ENCODE results near the gene CNTNAP3. TPM values are rescaled to one million over a fixed set of nuclear protein-coding genes. Genes with fewer than 3 reads are reported as not detected.
A peak's percentile ranks its signal among the peaks of the same experiment; 100 is the strongest.
"Not testable (repeated sequence)": the region's sequence is repeated elsewhere in the genome, so short reads cannot be mapped to it uniquely, and the experiment has no call there.

CNTNAP3 gene
- total RNA-seq, 1 experiment from 2014 or later = 9.9 TPM

- H3K27ac Mint-ChIP-seq (ENCODE audit: low read depth, unreplicated experiment); BruUV-seq (replicated peaks); H3K9me3 Mint-ChIP-seq (ENCODE audit: unreplicated experiment); POLR2A ChIA-PET; H3K36me3 Mint-ChIP-seq (ENCODE audit: insufficient read depth, unreplicated experiment); H3K4me3 Mint-ChIP-seq (ENCODE audit: unreplicated experiment); CTCF ChIA-PET; intact Hi-C loops (cut with micrococcal nuclease); H3K27me3 Mint-ChIP-seq (ENCODE audit: insufficient read depth, unreplicated experiment); DNase-seq (ENCODE audit: unreplicated experiment): not testable (repeated sequence)
- peaks cover 10% of the 10 kb centered on the region for H3K4me1 Mint-ChIP-seq (ENCODE audit: insufficient read depth, unreplicated experiment)
Measured at GRCh38 chr9:39082574-39082973, 205.4 kb downstream of the CNTNAP3 start.

- H3K27me3 Mint-ChIP-seq (ENCODE audit: insufficient read depth, unreplicated experiment); BruUV-seq (replicated peaks); POLR2A ChIA-PET; intact Hi-C loops (cut with micrococcal nuclease); H3K27ac Mint-ChIP-seq (ENCODE audit: low read depth, unreplicated experiment); CTCF ChIA-PET; DNase-seq (ENCODE audit: unreplicated experiment); H3K4me3 Mint-ChIP-seq (ENCODE audit: unreplicated experiment); H3K4me1 Mint-ChIP-seq (ENCODE audit: insufficient read depth, unreplicated experiment); H3K9me3 Mint-ChIP-seq (ENCODE audit: unreplicated experiment); H3K36me3 Mint-ChIP-seq (ENCODE audit: insufficient read depth, unreplicated experiment): not testable (repeated sequence)
Measured at GRCh38 chr9:39080081-39080480, 207.9 kb downstream of the CNTNAP3 start.

- H3K27me3 Mint-ChIP-seq (ENCODE audit: insufficient read depth, unreplicated experiment); BruUV-seq (replicated peaks); H3K27ac Mint-ChIP-seq (ENCODE audit: low read depth, unreplicated experiment); H3K36me3 Mint-ChIP-seq (ENCODE audit: insufficient read depth, unreplicated experiment); CTCF ChIA-PET; DNase-seq (ENCODE audit: unreplicated experiment); H3K4me3 Mint-ChIP-seq (ENCODE audit: unreplicated experiment); H3K4me1 Mint-ChIP-seq (ENCODE audit: insufficient read depth, unreplicated experiment); intact Hi-C loops (cut with micrococcal nuclease); H3K9me3 Mint-ChIP-seq (ENCODE audit: unreplicated experiment); POLR2A ChIA-PET: not testable (repeated sequence)
Measured at GRCh38 chr9:39078621-39079256, 209.2 kb downstream of the CNTNAP3 start.

GRCh38 chr9:39073537-39073936 lies 214.4 kb downstream of the CNTNAP3 start:
- POLR2A ChIA-PET; CTCF ChIA-PET; H3K4me1 Mint-ChIP-seq (ENCODE audit: insufficient read depth, unreplicated experiment); DNase-seq (ENCODE audit: unreplicated experiment); H3K27me3 Mint-ChIP-seq (ENCODE audit: insufficient read depth, unreplicated experiment); H3K36me3 Mint-ChIP-seq (ENCODE audit: insufficient read depth, unreplicated experiment); H3K4me3 Mint-ChIP-seq (ENCODE audit: unreplicated experiment); BruUV-seq (replicated peaks); H3K27ac Mint-ChIP-seq (ENCODE audit: low read depth, unreplicated experiment); intact Hi-C loops (cut with micrococcal nuclease); H3K9me3 Mint-ChIP-seq (ENCODE audit: unreplicated experiment): not testable (repeated sequence)

GRCh38 chr9:39067683-39068082 lies 220.3 kb downstream of the CNTNAP3 start:
- intact Hi-C loops (cut with micrococcal nuclease); H3K27ac Mint-ChIP-seq (ENCODE audit: low read depth, unreplicated experiment); CTCF ChIA-PET; H3K36me3 Mint-ChIP-seq (ENCODE audit: insufficient read depth, unreplicated experiment); H3K9me3 Mint-ChIP-seq (ENCODE audit: unreplicated experiment); H3K4me3 Mint-ChIP-seq (ENCODE audit: unreplicated experiment); POLR2A ChIA-PET; H3K27me3 Mint-ChIP-seq (ENCODE audit: insufficient read depth, unreplicated experiment); DNase-seq (ENCODE audit: unreplicated experiment); BruUV-seq (replicated peaks); H3K4me1 Mint-ChIP-seq (ENCODE audit: insufficient read depth, unreplicated experiment): not testable (repeated sequence)

GRCh38 chr9:39062966-39063365 lies 225.0 kb downstream of the CNTNAP3 start:
- POLR2A ChIA-PET; intact Hi-C loops (cut with micrococcal nuclease); H3K27ac Mint-ChIP-seq (ENCODE audit: low read depth, unreplicated experiment); CTCF ChIA-PET; H3K9me3 Mint-ChIP-seq (ENCODE audit: unreplicated experiment); H3K4me3 Mint-ChIP-seq (ENCODE audit: unreplicated experiment); H3K27me3 Mint-ChIP-seq (ENCODE audit: insufficient read depth, unreplicated experiment); BruUV-seq (replicated peaks); H3K36me3 Mint-ChIP-seq (ENCODE audit: insufficient read depth, unreplicated experiment); H3K4me1 Mint-ChIP-seq (ENCODE audit: insufficient read depth, unreplicated experiment): not testable (repeated sequence)
- peak; percentile 17 for DNase-seq (ENCODE audit: unreplicated experiment)

GRCh38 chr9:39054453-39054852 lies 233.5 kb downstream of the CNTNAP3 start:
- H3K4me1 Mint-ChIP-seq (ENCODE audit: insufficient read depth, unreplicated experiment); POLR2A ChIA-PET; H3K27me3 Mint-ChIP-seq (ENCODE audit: insufficient read depth, unreplicated experiment); DNase-seq (ENCODE audit: unreplicated experiment); H3K36me3 Mint-ChIP-seq (ENCODE audit: insufficient read depth, unreplicated experiment); BruUV-seq (replicated peaks); H3K4me3 Mint-ChIP-seq (ENCODE audit: unreplicated experiment); intact Hi-C loops (cut with micrococcal nuclease); CTCF ChIA-PET; H3K9me3 Mint-ChIP-seq (ENCODE audit: unreplicated experiment); H3K27ac Mint-ChIP-seq (ENCODE audit: low read depth, unreplicated experiment): not testable (repeated sequence)

GRCh38 chr9:39046833-39047232 lies 241.1 kb downstream of the CNTNAP3 start:
- intact Hi-C loops (cut with micrococcal nuclease); H3K9me3 Mint-ChIP-seq (ENCODE audit: unreplicated experiment); H3K27me3 Mint-ChIP-seq (ENCODE audit: insufficient read depth, unreplicated experiment); POLR2A ChIA-PET; BruUV-seq (replicated peaks); H3K27ac Mint-ChIP-seq (ENCODE audit: low read depth, unreplicated experiment); CTCF ChIA-PET; H3K36me3 Mint-ChIP-seq (ENCODE audit: insufficient read depth, unreplicated experiment); H3K4me3 Mint-ChIP-seq (ENCODE audit: unreplicated experiment); H3K4me1 Mint-ChIP-seq (ENCODE audit: insufficient read depth, unreplicated experiment): not testable (repeated sequence)
- peak; percentile 6 for DNase-seq (ENCODE audit: unreplicated experiment)

GRCh38 chr9:39042352-39042803 lies 245.6 kb downstream of the CNTNAP3 start:
- DNase-seq (ENCODE audit: unreplicated experiment); CTCF ChIA-PET; H3K27me3 Mint-ChIP-seq (ENCODE audit: insufficient read depth, unreplicated experiment); BruUV-seq (replicated peaks); H3K36me3 Mint-ChIP-seq (ENCODE audit: insufficient read depth, unreplicated experiment); H3K4me3 Mint-ChIP-seq (ENCODE audit: unreplicated experiment); H3K4me1 Mint-ChIP-seq (ENCODE audit: insufficient read depth, unreplicated experiment); H3K27ac Mint-ChIP-seq (ENCODE audit: low read depth, unreplicated experiment); intact Hi-C loops (cut with micrococcal nuclease); H3K9me3 Mint-ChIP-seq (ENCODE audit: unreplicated experiment); POLR2A ChIA-PET: not testable (repeated sequence)

- H3K9me3 Mint-ChIP-seq (ENCODE audit: unreplicated experiment); POLR2A ChIA-PET; H3K4me1 Mint-ChIP-seq (ENCODE audit: insufficient read depth, unreplicated experiment); intact Hi-C loops (cut with micrococcal nuclease); H3K36me3 Mint-ChIP-seq (ENCODE audit: insufficient read depth, unreplicated experiment); H3K4me3 Mint-ChIP-seq (ENCODE audit: unreplicated experiment); H3K27ac Mint-ChIP-seq (ENCODE audit: low read depth, unreplicated experiment); DNase-seq (ENCODE audit: unreplicated experiment); BruUV-seq (replicated peaks); H3K27me3 Mint-ChIP-seq (ENCODE audit: insufficient read depth, unreplicated experiment); CTCF ChIA-PET: not testable (repeated sequence)
Measured at GRCh38 chr9:39041774-39042173, 246.2 kb downstream of the CNTNAP3 start.
